OCI-LY1 (cell line): ENCODE results near the gene OR13J1.

Experiments
- CTCF ChIP-seq: fragments of 200-600 bp; sonication (generic), shearing (Covaris generic); IDR thresholded peaks from 2 replicates; pipeline ENCODE4 v1.5.1; 2017; ENCODE audit warnings: mild to moderate bottlenecking, antibody characterized with exemption, low read length, moderate library complexity, mixed read lengths
- EZH2 ChIP-seq: fragments of 200-600 bp; sonication (generic), shearing (Covaris generic); IDR thresholded peaks from 2 replicates; pipeline ENCODE4 v1.8.0; 2017; ENCODE audit warnings: borderline replicate concordance, mixed run types, mild to moderate bottlenecking, antibody characterized with exemption, low read length, moderate library complexity, mixed read lengths

- TF ChIP-seq CTCF (no peak), EZH2 (no peak)
These were observed 35.9 kb upstream of the OR13J1 start, which contains the start of gene HRCT1 for GRCh38 chr9:35905912-35906679.
